H7 (cell line): ENCODE data around the gene NTF3. TPM values are rescaled to one million over a fixed set of nuclear protein-coding genes. Genes with fewer than 3 reads are reported as not detected.

Experiments used
- DNase-seq: peaks from one replicate; pipeline ENCODE4 v3.0.0; 2012
- H3K27me3 ChIP-seq: 2 replicates; pipeline ENCODE4 v1.6.0; 2011; ENCODE audit warnings: mild to moderate bottlenecking, low read length; ENCODE audit not compliant: control insufficient read depth, insufficient read depth
- H3K36me3 ChIP-seq: replicated peaks from 2 replicates; pipeline ENCODE4 v1.5.1; 2011; ENCODE audit warnings: low read length; ENCODE audit not compliant: control insufficient read depth, insufficient read depth
- H3K4me3 ChIP-seq: 2 replicates; pipeline ENCODE4 v1.5.1; 2011; ENCODE audit warnings: low read depth, mild to moderate bottlenecking, control low read depth, low read length, moderate library complexity; ENCODE audit not compliant: insufficient read depth
- total RNA-seq: library from RNA; depleted of rRNA; stranded (reverse); fragments of >200 nt; shearing (Covaris generic); gene quantifications from 2 replicates; pipeline ENCODE4 v1.2.3, GENCODE V29; 2014

NTF3 gene
- total RNA-seq, 1 experiment from 2014 or later, result 0.90 TPM

GRCh38 chr12:5439788-5440300, 7.9 kb downstream of the NTF3 start:
- DNase-seq, result no peak
- peaks cover 31% of the 10 kb centered on the region for H3K27me3 ChIP-seq
- no peaks in the 10 kb centered on the region for H3K36me3 ChIP-seq
- H3K4me3 ChIP-seq, result no peak overlapping the region

- DNase-seq, result no peak
- Histone ChIP-seq H3K36me3 (no peaks in the 10 kb centered on the region), H3K4me3 (no peak overlapping the region), H3K27me3 (peaks cover 19% of the 10 kb centered on the region)
These were observed 9.1 kb downstream of the NTF3 start for GRCh38 chr12:5440978-5441377.

- DNase-seq, result no peak
- no peak overlapping the region for H3K4me3 ChIP-seq
- no peaks in the 10 kb centered on the region for H3K36me3 ChIP-seq
- H3K27me3 ChIP-seq, result peaks cover 13% of the 10 kb centered on the region
These were observed 9.8 kb downstream of the NTF3 start for GRCh38 chr12:5441497-5442236.

GRCh38 chr12:5442251-5443006, 10.5 kb downstream of the NTF3 start:
- peak; percentile 53 for DNase-seq
- no peaks in the 10 kb centered on the region for H3K36me3 ChIP-seq
- H3K4me3 ChIP-seq, result no peak overlapping the region
- H3K27me3 ChIP-seq, result peaks cover 5% of the 10 kb centered on the region

DNA sequence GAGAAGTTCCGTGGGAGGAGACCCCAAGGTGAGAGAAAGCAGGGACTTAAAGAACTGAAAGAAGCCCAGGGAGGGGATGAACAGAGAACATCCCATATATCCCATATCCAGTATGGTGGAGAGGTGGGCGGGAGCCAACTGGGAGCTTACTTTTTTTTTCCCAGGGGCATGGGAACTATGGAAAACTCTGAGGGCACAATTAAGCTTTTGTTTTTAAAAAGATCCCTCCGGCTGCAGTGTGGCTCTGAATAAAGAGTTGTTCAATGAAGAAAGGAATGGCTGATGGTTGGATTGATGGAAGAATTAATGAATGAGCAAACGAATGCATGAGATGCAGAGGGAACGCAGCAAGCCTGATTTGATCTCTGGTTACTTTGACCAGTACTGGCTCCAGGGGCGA, 12.6 kb downstream of the NTF3 start:
- H3K36me3 ChIP-seq, result no peaks in the 10 kb centered on the region
- H3K4me3 ChIP-seq, result no peak overlapping the region
- DNase-seq, result no peak
- peaks cover 5% of the 10 kb centered on the region for H3K27me3 ChIP-seq

DNA sequence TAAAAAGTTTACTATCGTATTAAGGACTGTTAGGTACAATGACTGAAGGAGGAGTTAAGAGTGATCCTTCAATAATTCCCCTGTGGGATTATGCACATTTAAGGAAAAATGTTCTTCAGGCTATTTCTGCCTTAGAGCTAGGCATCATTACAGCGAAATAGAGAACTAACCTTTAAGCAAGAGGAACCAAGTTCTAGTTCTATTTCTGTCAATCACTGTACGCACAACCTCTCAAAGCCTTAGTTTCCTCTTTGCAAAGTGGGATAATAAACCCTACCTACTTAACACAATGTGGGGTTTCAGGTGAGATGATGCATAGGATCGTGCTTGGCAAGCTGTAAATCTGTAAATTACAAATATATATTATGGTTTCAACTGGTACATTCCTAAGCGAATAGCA, 15.4 kb downstream of the NTF3 start:
- Histone ChIP-seq H3K36me3 (no peaks in the 10 kb centered on the region), H3K27me3 (no peaks in the 10 kb centered on the region), H3K4me3 (no peak overlapping the region)
- no peak for DNase-seq

DNA sequence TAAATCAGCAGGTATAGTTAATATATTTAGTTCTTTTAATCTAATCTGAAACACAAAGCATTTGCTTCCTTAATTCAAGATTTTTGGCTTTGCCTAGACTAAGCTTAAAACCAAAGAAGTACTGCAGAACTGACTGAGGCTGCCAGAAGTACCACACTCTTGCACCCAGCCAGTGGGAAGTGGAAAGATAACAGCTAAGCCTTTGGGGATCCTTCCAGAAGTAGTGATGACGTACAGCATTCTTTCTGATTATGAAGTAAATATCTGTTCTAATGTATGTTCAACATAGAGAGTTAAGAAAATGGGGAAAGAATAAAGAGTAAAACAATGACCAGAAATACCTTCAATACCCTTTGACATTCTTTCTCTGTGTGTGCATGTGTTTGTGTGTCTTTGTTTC, 19.3 kb downstream of the NTF3 start:
- H3K27me3 ChIP-seq, result no peaks in the 10 kb centered on the region
- H3K4me3 ChIP-seq, result no peak overlapping the region
- DNase-seq, result no peak
- H3K36me3 ChIP-seq, result no peaks in the 10 kb centered on the region

GRCh38 chr12:5452569-5452968, 20.7 kb downstream of the NTF3 start:
- DNase-seq, result no peak

GRCh38 chr12:5453466-5453865, 21.6 kb downstream of the NTF3 start:
- Histone ChIP-seq H3K36me3 (no peaks in the 10 kb centered on the region), H3K27me3 (no peaks in the 10 kb centered on the region), H3K4me3 (no peak overlapping the region)
- DNase-seq, result no peak

More at GRCh38 chr12:5452569-5452968, 20.7 kb downstream of the NTF3 start:
- Histone ChIP-seq H3K27me3 (no peaks in the 10 kb centered on the region), H3K4me3 (no peak overlapping the region), H3K36me3 (no peaks in the 10 kb centered on the region)

- Histone ChIP-seq H3K4me3 (no peak overlapping the region), H3K36me3 (no peaks in the 10 kb centered on the region), H3K27me3 (no peaks in the 10 kb centered on the region)
- DNase-seq, result no peak
These were observed 23.1 kb downstream of the NTF3 start for GRCh38 chr12:5455045-5455444.

DNA sequence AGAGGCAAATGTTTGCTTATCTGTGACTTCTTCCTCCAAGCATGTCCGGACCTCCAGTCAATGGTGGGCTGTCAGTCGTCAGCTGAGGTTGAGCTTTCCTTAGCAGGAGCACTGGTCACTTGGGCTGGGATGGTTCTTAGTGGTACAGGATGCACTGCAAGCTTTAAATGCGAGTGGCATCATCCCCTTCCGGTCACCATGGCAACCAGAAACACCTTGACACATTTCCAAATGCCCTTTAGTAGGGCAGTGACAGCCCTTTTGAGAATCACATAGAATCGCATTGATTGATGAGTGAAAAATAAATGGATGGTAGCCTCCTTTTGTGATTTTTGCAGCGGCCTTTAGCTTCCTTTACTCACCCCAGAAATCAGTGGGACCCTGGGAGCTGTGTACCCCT, 24.1 kb downstream of the NTF3 start:
- Histone ChIP-seq H3K27me3 (no peaks in the 10 kb centered on the region), H3K4me3 (no peak overlapping the region), H3K36me3 (no peaks in the 10 kb centered on the region)
- DNase-seq, result no peak

- no peaks in the 10 kb centered on the region for H3K36me3 ChIP-seq
- H3K27me3 ChIP-seq, result no peaks in the 10 kb centered on the region
- H3K4me3 ChIP-seq, result no peak overlapping the region
- no peak for DNase-seq
These were observed 25.0 kb downstream of the NTF3 start for GRCh38 chr12:5456906-5457305.

GRCh38 chr12:5458229-5459050, 26.5 kb downstream of the NTF3 start:
- Histone ChIP-seq H3K36me3 (no peaks in the 10 kb centered on the region), H3K27me3 (no peaks in the 10 kb centered on the region), H3K4me3 (no peak overlapping the region)
- DNase-seq, result no peak

GRCh38 chr12:5459051-5459782, 27.3 kb downstream of the NTF3 start:
- DNase-seq, result no peak
- Histone ChIP-seq H3K4me3 (no peak overlapping the region), H3K36me3 (no peaks in the 10 kb centered on the region), H3K27me3 (no peaks in the 10 kb centered on the region)
